Measurements from ENCODE around the gene GRM2. TPM values are rescaled to one million over a fixed set of nuclear protein-coding genes. Genes with fewer than 3 reads are reported as not detected.
A peak's percentile ranks its signal among the peaks of the same experiment; 100 is the strongest.

Gene GRM2
- total RNA-seq, 2 experiments from 2014 or later, result 0.06 to 0.29 TPM

- CTCF ChIA-PET (ENCODE audit: unreplicated experiment), result interaction anchor here (1.0 to 2.5 kb wide), 3 partner anchors 9 to 196 kb away, joined by 3 to 17 read pairs (median 3); no protein-coding TSS in a partner anchor
- peak overlapping the region; percentile 79 for H2AFZ ChIP-seq (ENCODE audit: low read length)
- peak overlapping the region; percentile 95 for H3K4me3 ChIP-seq (ENCODE audit: low read depth, low read length, poor library complexity, severe bottlenecking)
- H3K79me2 ChIP-seq (ENCODE audit: insufficient read depth, low read depth, low read length), result 0 out of 2 replicates have a peak, but pooled peaks cover 9% of the 10 kb centered on the region
- BruUV-seq (replicated peaks), result no TSS peak
- H3K4me1 ChIP-seq (ENCODE audit: insufficient read depth, low read length, poor library complexity, severe bottlenecking), result peaks cover 36% of the 10 kb centered on the region
- H3K9me3 ChIP-seq (ENCODE audit: low read length), result no peaks in the 10 kb centered on the region
- TF ChIP-seq EZH2phosphoT487 (IDR thresholded peaks at IDR 0.05; ENCODE audit: borderline replicate concordance, low read depth, low read length) (no peak), CTCF (conservative IDR thresholded peaks at IDR 0.05; ENCODE audit: low read length) (no peak)
- H3K27ac ChIP-seq (ENCODE audit: low read depth, low read length, poor library complexity, severe bottlenecking), result peak overlapping the region; percentile 72
- H4K20me1 ChIP-seq (ENCODE audit: insufficient read depth, low read length), result no peaks in the 10 kb centered on the region
- POLR2A ChIA-PET, result interaction anchor here (0.5 to 2.6 kb wide), 8 partner anchors 10 to 228 kb away, joined by 3 to 17 read pairs (median 4); partner anchors contain the start of genes DCAF1 and RAD54L2
- intact Hi-C loops (cut with micrococcal nuclease; ENCODE audit: unreplicated experiment), result loop anchor here (2.0 kb wide), 1 partner anchor 287 kb away; the partner anchor contains the start of gene MANF
- no peaks in the 10 kb centered on the region for H3K9me2 ChIP-seq (ENCODE audit: insufficient read depth, low read length)
- peak; percentile 70 for DNase-seq (ENCODE audit: low spot score)
- peaks cover 13% of the 10 kb centered on the region; the same call in 1 of the 2 replicates for H3K36me3 ChIP-seq (ENCODE audit: insufficient read depth, low read length)
- peak overlapping the region; percentile 94 for H3K4me2 ChIP-seq (ENCODE audit: low read length)
Observed at GRCh38 chr3:51671734-51672475, 35.0 kb upstream of the GRM2 start.

GRCh38 chr3:51673181-51673801, 33.6 kb upstream of the GRM2 start:
- no peak overlapping the region for H3K27ac ChIP-seq (ENCODE audit: low read depth, low read length, poor library complexity, severe bottlenecking)
- 0 out of 2 replicates have a peak, but pooled peaks cover 9% of the 10 kb centered on the region for H3K79me2 ChIP-seq (ENCODE audit: insufficient read depth, low read depth, low read length)
- peaks cover 13% of the 10 kb centered on the region; the same call in 1 of the 2 replicates for H3K36me3 ChIP-seq (ENCODE audit: insufficient read depth, low read length)
- H3K4me1 ChIP-seq (ENCODE audit: insufficient read depth, low read length, poor library complexity, severe bottlenecking), result peaks cover 36% of the 10 kb centered on the region
- H4K20me1 ChIP-seq (ENCODE audit: insufficient read depth, low read length), result no peaks in the 10 kb centered on the region
- ChIA-PET CTCF (ENCODE audit: unreplicated experiment) (interaction anchor here (2.5 kb wide), 1 partner anchor 8 kb away, joined by 17 read pairs; no protein-coding TSS in a partner anchor), POLR2A (interaction anchor here (0.6 to 2.6 kb wide), 3 partner anchors 8 to 174 kb away, joined by 4 to 17 read pairs (median 12); partner anchors contain the start of gene DCAF1)
- peak overlapping the region; percentile 94 for H3K4me2 ChIP-seq (ENCODE audit: low read length)
- intact Hi-C loops (cut with micrococcal nuclease; ENCODE audit: unreplicated experiment), result no loop called here
- no peaks in the 10 kb centered on the region for H3K9me3 ChIP-seq (ENCODE audit: low read length)
- no peak overlapping the region for H2AFZ ChIP-seq (ENCODE audit: low read length)
- no peak for TF ChIP-seq EZH2phosphoT487 (IDR thresholded peaks at IDR 0.05; ENCODE audit: borderline replicate concordance, low read depth, low read length)
- TF ChIP-seq CTCF (conservative IDR thresholded peaks at IDR 0.05; ENCODE audit: low read length), result no peak
- no TSS peak for BruUV-seq (replicated peaks)
- H3K4me3 ChIP-seq (ENCODE audit: low read depth, low read length, poor library complexity, severe bottlenecking), result no peak overlapping the region
- no peak for DNase-seq (ENCODE audit: low spot score)
- no peaks in the 10 kb centered on the region for H3K9me2 ChIP-seq (ENCODE audit: insufficient read depth, low read length)
